ENCODE measurements around the gene ZBTB46. TPM values are rescaled to one million over a fixed set of nuclear protein-coding genes. Genes with fewer than 3 reads are reported as not detected.

ZBTB46 gene
- total RNA-seq, 1 experiment from 2014 or later = 10.7 TPM

- H3K27me3 ChIP-seq (ENCODE audit: insufficient read depth, low read length) = no peaks in the 10 kb centered on the region
- no peak overlapping the region for H3K4me2 ChIP-seq (ENCODE audit: low read length)
- no peaks in the 10 kb centered on the region for H3K4me1 ChIP-seq (ENCODE audit: control insufficient read depth in 1 of 2, insufficient read depth in 2 of 2, low read length in 2 of 2)
- ChIA-PET POLR2A (no interaction called here), CTCF (no interaction called here), RAD21 (ENCODE audit: low non-redundant PET in 1 of 2, low total read pairs in 2 of 2, uncharacterized antibody in 2 of 2, unreplicated experiment in 2 of 2) (no interaction called here)
- H3K79me2 ChIP-seq (ENCODE audit: insufficient read depth, low read length) = no peaks in the 10 kb centered on the region
- H3K4me3 ChIP-seq (replicated peaks in 1 of 2; ENCODE audit: low read depth in 1 of 2, low read length in 2 of 2) = no peak overlapping the region
- no peak for ATAC-seq
- TF ChIP-seq EZH2phosphoT487 (IDR thresholded peaks at IDR 0.05; ENCODE audit: borderline replicate concordance) (no peak), SRF (IDR thresholded peaks at IDR 0.05; ENCODE audit: low read depth) (no peak)
- H4K20me1 ChIP-seq (ENCODE audit: insufficient read depth) = no peaks in the 10 kb centered on the region
- H3K9me2 ChIP-seq (ENCODE audit: insufficient read depth) = no peaks in the 10 kb centered on the region
- DNase-seq (ENCODE audit: low read depth, low spot score) = no peak
- BruUV-seq (replicated peaks) = no TSS peak
- no peak overlapping the region for H3K9ac ChIP-seq (ENCODE audit: low read length)
- H3K27ac ChIP-seq (ENCODE audit: low read depth, low read length) = no peak overlapping the region
- no peaks in the 10 kb centered on the region for H3K9me3 ChIP-seq (ENCODE audit: control insufficient read depth in 1 of 2, insufficient read depth in 1 of 2, low read depth in 1 of 2, low read length in 2 of 2)
- H2AFZ ChIP-seq (ENCODE audit: low read depth, low read length, poor library complexity, severe bottlenecking) = no peak overlapping the region
- H3K36me3 ChIP-seq (ENCODE audit: control insufficient read depth in 1 of 2, insufficient read depth in 2 of 2, low read length in 2 of 2) = no peaks in the 10 kb centered on the region
- intact Hi-C loops (cut with micrococcal nuclease) = no loop called here
Measured at GRCh38 chr20:63759377-63759901, 71.6 kb downstream of the ZBTB46 start.

GRCh38 chr20:63758152-63758551 is 72.9 kb downstream of the ZBTB46 start:
- H3K4me2 ChIP-seq (ENCODE audit: low read length) = no peak overlapping the region
- no peaks in the 10 kb centered on the region for H3K36me3 ChIP-seq (ENCODE audit: control insufficient read depth in 1 of 2, insufficient read depth in 2 of 2, low read length in 2 of 2)
- no peaks in the 10 kb centered on the region for H4K20me1 ChIP-seq (ENCODE audit: insufficient read depth)
- H3K27ac ChIP-seq (ENCODE audit: low read depth, low read length) = no peak overlapping the region
- H3K9ac ChIP-seq (ENCODE audit: low read length) = no peak overlapping the region
- H3K27me3 ChIP-seq (ENCODE audit: insufficient read depth, low read length) = no peaks in the 10 kb centered on the region
- no peaks in the 10 kb centered on the region for H3K4me1 ChIP-seq (ENCODE audit: control insufficient read depth in 1 of 2, insufficient read depth in 2 of 2, low read length in 2 of 2)
- no peak for ATAC-seq
- H3K4me3 ChIP-seq (replicated peaks in 1 of 2; ENCODE audit: low read depth in 1 of 2, low read length in 2 of 2) = no peak overlapping the region
- no TSS peak for BruUV-seq (replicated peaks)
- H3K79me2 ChIP-seq (ENCODE audit: insufficient read depth, low read length) = no peaks in the 10 kb centered on the region
- H2AFZ ChIP-seq (ENCODE audit: low read depth, low read length, poor library complexity, severe bottlenecking) = no peak overlapping the region
- ChIA-PET CTCF (no interaction called here), RAD21 (ENCODE audit: low non-redundant PET in 1 of 2, low total read pairs in 2 of 2, uncharacterized antibody in 2 of 2, unreplicated experiment in 2 of 2) (no interaction called here), POLR2A (no interaction called here)
- no peaks in the 10 kb centered on the region for H3K9me2 ChIP-seq (ENCODE audit: insufficient read depth)
- no peaks in the 10 kb centered on the region for H3K9me3 ChIP-seq (ENCODE audit: control insufficient read depth in 1 of 2, insufficient read depth in 1 of 2, low read depth in 1 of 2, low read length in 2 of 2)
- DNase-seq (ENCODE audit: low read depth, low spot score) = no peak
- intact Hi-C loops (cut with micrococcal nuclease) = no loop called here
- no peak for TF ChIP-seq EZH2 (IDR thresholded peaks at IDR 0.05)
- TF ChIP-seq ATF3 (IDR thresholded peaks at IDR 0.05) = no peak
- no peak for TF ChIP-seq SP1 (IDR thresholded peaks at IDR 0.05; ENCODE audit: low read depth)
- no peak for TF ChIP-seq MAX (IDR thresholded peaks at IDR 0.05)
- no peak for TF ChIP-seq POLR2A (IDR thresholded peaks at IDR 0.05; ENCODE audit: borderline replicate concordance, extremely low read depth, insufficient read depth, insufficient read length)
- TF ChIP-seq POLR2AphosphoS5 (IDR thresholded peaks at IDR 0.05; ENCODE audit: low read depth, low read length) = no peak
- no peak for TF ChIP-seq SRF (IDR thresholded peaks at IDR 0.05; ENCODE audit: low read depth)
- no peak for TF ChIP-seq EGR1 (IDR thresholded peaks at IDR 0.05; ENCODE audit: low read depth)
- TF ChIP-seq ZBTB33 (IDR thresholded peaks at IDR 0.05; ENCODE audit: extremely low read depth, insufficient replicate concordance, low read length) = no peak
- no peak for TF ChIP-seq ELF1 (IDR thresholded peaks at IDR 0.05; ENCODE audit: borderline replicate concordance, low read depth)
- TF ChIP-seq ZFX (IDR thresholded peaks at IDR 0.05) = no peak
- TF ChIP-seq TCF7L2 (IDR thresholded peaks at IDR 0.05; ENCODE audit: borderline replicate concordance, extremely low read depth, insufficient read depth, insufficient read length) = no peak
- TF ChIP-seq JUND (IDR thresholded peaks at IDR 0.05) = no peak
- no peak for TF ChIP-seq CBX3 (IDR thresholded peaks at IDR 0.05; ENCODE audit: low read depth)
- TF ChIP-seq SIN3A (IDR thresholded peaks at IDR 0.05; ENCODE audit: low read depth) = no peak
- no peak for TF ChIP-seq YY1 (IDR thresholded peaks at IDR 0.05; ENCODE audit: extremely low read depth, insufficient replicate concordance, low read depth, low read length)
- TF ChIP-seq FOSL1 (IDR thresholded peaks at IDR 0.05; ENCODE audit: low read depth) = no peak

All from HCT116 (cell line).